H1 (cell line): ENCODE measurements around the gene OR5AU1. TPM values are rescaled to one million over a fixed set of nuclear protein-coding genes. Genes with fewer than 3 reads are reported as not detected.

Experiments
- CTCF ChIA-PET: fragments of 300-600 bp; sonication (Branson Sonifier 250); formaldehyde crosslinking; loops from one replicate; lab custom pipeline; 2021; ENCODE audit not compliant: partially characterized antibody; lab: Charles Lee
- POLR2A ChIA-PET: fragments of 300-600 bp; sonication (Branson Sonifier 250); formaldehyde crosslinking; loops from one replicate; lab custom pipeline; 2021; ENCODE audit warnings: inconsistent platforms; ENCODE audit not compliant: partially characterized antibody; lab: Charles Lee
- DNase-seq, 2 experiments: peaks; one replicate each; pipeline versions ENCODE4 v3.0.0 to v3.0.0-alpha.2; 2010 to 2022; ENCODE audit warnings: low spot score in 2 of 2, low read depth in 1 of 2, mixed read lengths in 1 of 2
- FAIRE-seq: peaks from 2 replicates; lab custom pipeline; 2011; peaks lifted over from hg19 to GRCh38; lab: Jason Lieb, UNC
- H2AFZ ChIP-seq: 2 replicates; pipeline ENCODE4 v1.8.1; 2012; ENCODE audit warnings: low read length, inconsistent platforms
- H2AK5ac ChIP-seq: 2 replicates; pipeline ENCODE4 v1.6.1; 2013; ENCODE audit warnings: low read depth, low read length
- H2BK120ac ChIP-seq: replicated peaks from 2 replicates; pipeline ENCODE3; 2013; ENCODE audit warnings: low read depth, low read length, inconsistent platforms
- H2BK12ac ChIP-seq: 2 replicates; pipeline ENCODE4 v1.6.1; 2013; ENCODE audit warnings: low read depth, low read length
- H2BK15ac ChIP-seq: 2 replicates; pipeline ENCODE4 v1.6.1; 2013; ENCODE audit warnings: low read length
- H2BK20ac ChIP-seq: 2 replicates; pipeline ENCODE4 v1.6.1; 2013; ENCODE audit warnings: low read length
- H2BK5ac ChIP-seq: 2 replicates; pipeline ENCODE4 v1.6.1; 2013; ENCODE audit warnings: low read depth, low read length
- H3K14ac ChIP-seq: 2 replicates; pipeline ENCODE4 v1.6.1; 2013; ENCODE audit warnings: inconsistent platforms; ENCODE audit not compliant: insufficient read length
- H3K18ac ChIP-seq: 2 replicates; pipeline ENCODE4 v1.6.1; 2013; ENCODE audit warnings: low read length; ENCODE audit errors: extremely low read depth
- H3K23ac ChIP-seq: 2 replicates; pipeline ENCODE4 v1.6.1; 2013; ENCODE audit warnings: inconsistent platforms; ENCODE audit not compliant: insufficient read length
- H3K23me2 ChIP-seq: 2 replicates; pipeline ENCODE4 v1.6.1; 2013; ENCODE audit warnings: low read depth, low read length
- H3K27ac ChIP-seq: 2 replicates; pipeline ENCODE4 v1.6.1; 2011; ENCODE audit warnings: low read depth, low read length, inconsistent platforms
- H3K27me3 ChIP-seq, 4 experiments: replicated peaks in 1 of 4; 1 replicate in 1 of 4; 2 replicates in 3 of 4; pipeline versions ENCODE4 v1.6.1 to v1.8.1; 2011 to 2013; ENCODE audit warnings: low read length in 3 of 4, mild to moderate bottlenecking in 3 of 4, inconsistent platforms in 2 of 4, mixed read lengths in 2 of 4, moderate library complexity in 1 of 4; ENCODE audit not compliant: control insufficient read depth in 3 of 4, insufficient read depth in 3 of 4; ENCODE audit errors: extremely low read depth in 1 of 4
- H3K36me3 ChIP-seq, 4 experiments: 2 replicates each; pipeline versions ENCODE4 v1.6.1 to v1.8.1; 2011 to 2013; ENCODE audit warnings: mild to moderate bottlenecking in 4 of 4, low read length in 3 of 4, moderate library complexity in 2 of 4, control low read depth in 1 of 4, inconsistent platforms in 1 of 4; ENCODE audit not compliant: insufficient read depth in 4 of 4, control insufficient read depth in 2 of 4
- H3K4ac ChIP-seq: replicated peaks from 2 replicates; pipeline ENCODE3; 2013; ENCODE audit warnings: low read length, low read depth, mixed read lengths, inconsistent platforms; ENCODE audit not compliant: insufficient read length
- H3K4me1 ChIP-seq, 4 experiments: replicated peaks in 1 of 4; 1 replicate in 1 of 4; 2 replicates in 3 of 4; pipeline versions ENCODE4 v1.6.1 to v1.8.1; 2011 to 2013; ENCODE audit warnings: low read length in 3 of 4, inconsistent platforms in 2 of 4, mixed read lengths in 1 of 4; ENCODE audit not compliant: insufficient read depth in 4 of 4, control insufficient read depth in 3 of 4
- H3K4me2 ChIP-seq, 2 experiments: 2 replicates each; pipeline versions ENCODE4 v1.6.1 to v1.8.1; 2011 to 2013; ENCODE audit warnings: low read depth in 2 of 2, low read length in 2 of 2, control low read depth in 1 of 2, inconsistent platforms in 1 of 2, mild to moderate bottlenecking in 1 of 2; ENCODE audit not compliant: insufficient read depth in 1 of 2
- H3K4me3 ChIP-seq, 4 experiments: fragments of 200-600, 300-600 bp in 1 of 4; sonication (generic), shearing (Covaris generic), sonication (Bioruptor Twin) in 1 of 4; 2 replicates each; pipeline versions ENCODE4 v1.5.1 to v1.8.1; 2011 to 2016; ENCODE audit warnings: low read length in 4 of 4, low read depth in 3 of 4, control low read depth in 2 of 4, inconsistent platforms in 2 of 4, mild to moderate bottlenecking in 2 of 4, mixed read lengths in 1 of 4, moderate library complexity in 1 of 4; ENCODE audit not compliant: insufficient read depth in 2 of 4; ENCODE audit errors: extremely low read depth in 1 of 4
- H3K56ac ChIP-seq: replicated peaks from 2 replicates; pipeline ENCODE3; 2013; ENCODE audit warnings: low read depth, mild to moderate bottlenecking, mixed read lengths, low read length, inconsistent platforms; ENCODE audit not compliant: insufficient read length
- H3K79me1 ChIP-seq: 2 replicates; pipeline ENCODE4 v1.6.1; 2013; ENCODE audit warnings: low read depth, low read length, control low read depth
- H3K79me2 ChIP-seq, 2 experiments: 2 replicates each; pipeline versions ENCODE4 v1.6.1 to v1.8.1; 2012 to 2013; ENCODE audit warnings: low read length in 2 of 2, mild to moderate bottlenecking in 2 of 2, inconsistent platforms in 1 of 2; ENCODE audit not compliant: insufficient read depth in 2 of 2, control insufficient read depth in 1 of 2
- H3K9ac ChIP-seq, 4 experiments: replicated peaks in 1 of 4; 1 replicate in 1 of 4; 2 replicates in 3 of 4; pipeline versions ENCODE4 v1.6.1 to v1.8.1; 2011 to 2013; ENCODE audit warnings: low read depth in 3 of 4, low read length in 3 of 4, control low read depth in 2 of 4, mild to moderate bottlenecking in 2 of 4, moderate library complexity in 2 of 4, inconsistent platforms in 1 of 4; ENCODE audit errors: extremely low read depth in 1 of 4
- H3K9me3 ChIP-seq, 2 experiments: 2 replicates each; pipeline versions ENCODE4 v1.6.1 to v1.8.1; 2012 to 2013; ENCODE audit warnings: mild to moderate bottlenecking in 2 of 2, moderate library complexity in 2 of 2, control low read depth in 1 of 2, inconsistent platforms in 1 of 2, low read depth in 1 of 2, low read length in 1 of 2, mixed read lengths in 1 of 2; ENCODE audit not compliant: insufficient read depth in 2 of 2
- H4K20me1 ChIP-seq, 2 experiments: replicated peaks in 1 of 2; 2 replicates each; pipeline versions ENCODE3 to v1.8.1; 2011 to 2013; ENCODE audit warnings: inconsistent platforms in 2 of 2, low read length in 2 of 2, mild to moderate bottlenecking in 1 of 2; ENCODE audit not compliant: insufficient read depth in 2 of 2, control insufficient read depth in 1 of 2
- H4K5ac ChIP-seq: 2 replicates; pipeline ENCODE4 v1.6.1; 2013; ENCODE audit warnings: low read length, low read depth, mixed read lengths, inconsistent platforms; ENCODE audit not compliant: insufficient read length
- H4K8ac ChIP-seq: 2 replicates; pipeline ENCODE4 v1.8.0; 2013; ENCODE audit warnings: mild to moderate bottlenecking, moderate library complexity, low read length, inconsistent platforms; ENCODE audit not compliant: insufficient read depth; ENCODE audit errors: extremely low read depth
- H4K91ac ChIP-seq: replicated peaks from 2 replicates; pipeline ENCODE3; 2013; ENCODE audit warnings: low read length, mixed read lengths, inconsistent platforms; ENCODE audit not compliant: insufficient read length
- CEBPB ChIP-seq: IDR thresholded peaks from 2 replicates; pipeline ENCODE4 v1.6.1; 2012; ENCODE audit warnings: low read depth, low read length
- KDM1A ChIP-seq: fragments of 200-600, 300-600 bp; sonication (generic); IDR thresholded peaks from 2 replicates; pipeline ENCODE4 v1.7.1; 2016; ENCODE audit warnings: mild to moderate bottlenecking, low read length, borderline replicate concordance
- NANOG ChIP-seq: IDR thresholded peaks from 2 replicates; pipeline ENCODE4 v1.6.1; 2011; ENCODE audit warnings: low read length, low read depth, mild to moderate bottlenecking, inconsistent platforms; ENCODE audit not compliant: insufficient read depth, poor library complexity, severe bottlenecking
- SIRT6 ChIP-seq: IDR thresholded peaks from one replicate; pipeline ENCODE4 v1.7.1; 2012; ENCODE audit warnings: low read length, inconsistent platforms
- SRF ChIP-seq: IDR thresholded peaks from 2 replicates; pipeline ENCODE4 v1.6.1; 2011; ENCODE audit warnings: mild to moderate bottlenecking, low read depth, low read length, moderate library complexity
- TAF7 ChIP-seq: optimal IDR thresholded peaks from 2 replicates; pipeline ENCODE3; 2011; ENCODE audit warnings: low read depth, mild to moderate bottlenecking, inconsistent platforms, low read length, moderate library complexity, borderline replicate concordance
- YY1 ChIP-seq: IDR thresholded peaks from 2 replicates; pipeline ENCODE4 v1.6.1; 2011; ENCODE audit warnings: low read depth, mild to moderate bottlenecking, low read length
- WGBS, 2 experiments: shearing (Covaris generic) in 1 of 2; methylation state at CpG; one replicate each; pipeline versions ENCODE4 v1.1.6 to v1.1.7; 2013 to 2015; ENCODE audit warnings: low lambda C conversion rate in 2 of 2, mixed read lengths in 2 of 2, inconsistent platforms in 1 of 2, low coverage in 1 of 2, missing lambda C conversion rate in 1 of 2; ENCODE audit not compliant: insufficient replicate concordance in 2 of 2, insufficient coverage in 1 of 2, insufficient read length in 1 of 2; ENCODE audit errors: extremely low coverage in 1 of 2, missing lambda C conversion rate in 1 of 2; 5-methylcytosine and 5-hydroxymethylcytosine counted together
- polyA plus RNA-seq, 7 experiments: library from polyadenylated mRNA; depleted of rRNA in 3 of 7; stranded (reverse) in 5 of 7; unstranded in 2 of 7; fragments of >200 nt in 5 of 7; fragments of 200-250 nt in 2 of 7; gene quantifications; 1 replicate in 5 of 7; 2 replicates in 1 of 7; 4 replicates in 1 of 7; pipeline versions ENCODE4 v1.2.1 to v1.2.3, GENCODE V29; 2011 to 2013; ENCODE audit warnings: missing spikeins in 2 of 7, mixed read lengths in 2 of 7
- total RNA-seq: library from RNA; stranded (reverse); fragmentation: NEBNext Ultra II Directional; extraction: Animal tissue kit (Norgen Biotek cat#: 25700); gene quantifications from 2 replicates; pipeline ENCODE4 v1.2.1, GENCODE V29; 2021

OR5AU1 gene
- total and polyA plus RNA-seq, 2 of the 8 experiments (the other 6 are each of a cell fraction or from before 2014, with no cell fraction given), result not detected

DNA sequence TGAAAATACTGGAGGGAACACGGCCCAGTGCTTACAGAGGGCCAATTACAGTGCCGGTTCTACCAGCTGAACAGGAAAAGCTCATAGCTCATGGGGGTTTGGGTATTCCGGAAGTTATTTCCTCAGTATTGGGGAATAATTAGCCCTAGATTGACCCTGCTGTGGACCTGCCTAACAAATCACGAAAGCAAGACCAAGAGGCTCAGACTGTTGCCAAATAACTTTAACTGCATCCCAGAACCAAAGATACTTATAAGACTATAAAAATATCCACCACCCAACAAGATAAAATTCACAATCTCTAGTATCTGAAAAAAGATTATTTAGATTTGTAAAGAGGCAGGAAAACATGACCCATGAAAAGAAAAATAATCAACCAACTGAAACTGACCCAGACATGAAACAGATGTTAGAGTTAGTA is 8.0 kb upstream of the OR5AU1 start:
- Histone ChIP-seq H2BK15ac (no peak overlapping the region), H3K18ac (no peak overlapping the region), H3K4ac (no peak overlapping the region), H3K9me3 (no peaks in the 10 kb centered on the region), H3K79me2 (no peaks in the 10 kb centered on the region), H3K56ac (no peak overlapping the region), H3K27me3 (no peaks in the 10 kb centered on the region), H3K4me3 (no peak overlapping the region), H2AFZ (no peak overlapping the region), H3K23ac (no peak overlapping the region), H3K4me1 (no peaks in the 10 kb centered on the region), H3K36me3 (no peaks in the 10 kb centered on the region), H4K8ac (no peak overlapping the region), H4K5ac (no peak overlapping the region), H2AK5ac (no peak overlapping the region), H3K4me2 (no peak overlapping the region), H2BK12ac (no peak overlapping the region), H4K20me1 (no peaks in the 10 kb centered on the region), H2BK20ac (no peak overlapping the region), H3K23me2 (no peaks in the 10 kb centered on the region), H2BK5ac (no peak overlapping the region), H3K14ac (no peak overlapping the region), H3K9ac (no peak overlapping the region), H3K79me1 (no peaks in the 10 kb centered on the region), H3K27ac (no peak overlapping the region), H4K91ac (no peak overlapping the region), H2BK120ac (no peak overlapping the region)
- FAIRE-seq, result no peak
- WGBS, 2 experiments, result 77% methylated on average over 4 of the region's 4 CpGs; no CpG with 5 or more reads in 1 of the 2 experiments
- CTCF ChIA-PET, result interaction anchor here (0.9 to 2.6 kb wide), 2 partner anchors 28 to 34 kb away, joined by 3 to 6 read pairs; no protein-coding TSS in a partner anchor
- TF ChIP-seq YY1 (no peak), SRF (no peak), CEBPB (no peak), TAF7 (no peak), NANOG (no peak), SIRT6 (no peak), KDM1A (no peak)
- no peak for DNase-seq
- POLR2A ChIA-PET, result interaction anchor here (0.8 kb wide), 1 partner anchor 13 kb away, joined by 3 read pairs; no protein-coding TSS in a partner anchor
